Choroid plexus epithelial cell (primary cell): ENCODE data around the gene TNNC1.
A peak's percentile ranks its signal among the peaks of the same experiment; 100 is the strongest.

Experiments used
- DNase-seq: peaks from one replicate; pipeline ENCODE4 v3.0.0-alpha.2; 2010; ENCODE audit warnings: low read depth
- H3K4me3 ChIP-seq: 2 replicates; pipeline ENCODE4 v1.5.1; 2011; ENCODE audit warnings: low read depth, mild to moderate bottlenecking, control low read depth, low read length, moderate library complexity
- CTCF ChIP-seq: conservative IDR thresholded peaks from 2 replicates; pipeline ENCODE4 v1.5.1; 2011; ENCODE audit warnings: low read depth, mild to moderate bottlenecking, control low read depth, inconsistent platforms, low read length, moderate library complexity

The TNNC1 gene

GRCh38 chr3:52432225-52432624 is 21.6 kb downstream of the TNNC1 start:
- no peak overlapping the region for H3K4me3 ChIP-seq
- no peak for TF ChIP-seq CTCF
- no peak for DNase-seq

- no peak for TF ChIP-seq CTCF
These were observed 22.2 kb downstream of the TNNC1 start for GRCh38 chr3:52431459-52432223.

GRCh38 chr3:52430416-52430810 is 23.4 kb downstream of the TNNC1 start:
- TF ChIP-seq CTCF, result no peak
- no peak for DNase-seq
- H3K4me3 ChIP-seq, result no peak overlapping the region

More at GRCh38 chr3:52431459-52432223, 22.2 kb downstream of the TNNC1 start:
- no peak for DNase-seq
- H3K4me3 ChIP-seq, result no peak overlapping the region

GRCh38 chr3:52429779-52430415 is 23.9 kb downstream of the TNNC1 start:
- TF ChIP-seq CTCF, result no peak
- no peak for DNase-seq

GRCh38 chr3:52429031-52429430 is 24.8 kb downstream of the TNNC1 start:
- no peak for DNase-seq
- no peak overlapping the region for H3K4me3 ChIP-seq
- TF ChIP-seq CTCF, result no peak

More at GRCh38 chr3:52429779-52430415, 23.9 kb downstream of the TNNC1 start:
- H3K4me3 ChIP-seq, result no peak overlapping the region

- peak; percentile 86 for TF ChIP-seq CTCF
- no peak overlapping the region for H3K4me3 ChIP-seq
- DNase-seq, result peak; percentile 90
These were observed 25.5 kb downstream of the TNNC1 start for GRCh38 chr3:52428151-52429005.
